Head of caudate nucleus (tissue), 42 donors: ENCODE data around the gene PEX6.
"Not testable (repeated sequence)": the region's sequence is repeated elsewhere in the genome, so short reads cannot be mapped to it uniquely, and the experiment has no call there.

Experiments used
- DNase-seq, 42 donors: peaks; one replicate each; pipeline versions ENCODE4 v3.0.0 to v3.0.0-alpha.2; 2020 to 2021; ENCODE audit warnings: mixed read lengths in 7 of 42
- intact Hi-C: fragments of 100-400 bp; cut with DNase I; formaldehyde crosslinking; loops from one replicate; pipeline ENCODE4 v1.15.0; 2022

The PEX6 gene

GRCh38 chr6:43005844-43006243 lies 26.9 kb upstream of the PEX6 start:
- intact Hi-C loops: no loop called here
- DNase-seq: no peak

- DNase-seq: no peak
- intact Hi-C loops: no loop called here
Measured at GRCh38 chr6:43001843-43002242, 22.9 kb upstream of the PEX6 start.

GRCh38 chr6:42998205-42998604 lies 19.2 kb upstream of the PEX6 start:
- DNase-seq, intact Hi-C loops: not testable (repeated sequence)

GRCh38 chr6:42996513-42996912 lies 17.5 kb upstream of the PEX6 start:
- intact Hi-C loops: no loop called here
- no peak for DNase-seq

- intact Hi-C loops: no loop called here
- DNase-seq: no peak
Measured at GRCh38 chr6:42993445-42993844, 14.5 kb upstream of the PEX6 start.

- no peak for DNase-seq
- intact Hi-C loops: no loop called here
Measured at GRCh38 chr6:42989923-42990322, 10.9 kb upstream of the PEX6 start.

- intact Hi-C loops: no loop called here
- DNase-seq: no peak
Measured at GRCh38 chr6:42988486-42989020, 9.6 kb upstream of the PEX6 start.

GRCh38 chr6:42987533-42988451 lies 8.8 kb upstream of the PEX6 start:
- intact Hi-C loops: no loop called here

GRCh38 chr6:42984924-42985475 lies 6.0 kb upstream of the PEX6 start:
- intact Hi-C loops: loop anchor here (2.0 kb wide), 1 partner anchor 30 kb away; the partner anchor contains the start of gene KLHDC3
- DNase-seq: no peak

More at GRCh38 chr6:42987533-42988451, 8.8 kb upstream of the PEX6 start:
- DNase-seq: peak in 14 of 42 donors; percentile 21 to 74 (median 40)

- intact Hi-C loops: loop anchor here (2.0 kb wide), 1 partner anchor 31 kb away; the partner anchor contains the start of gene KLHDC3
Measured at GRCh38 chr6:42984001-42984923, 5.3 kb upstream of the PEX6 start, which contains the start of gene PPP2R5D. TSS of gene PPP2R5D (plus strand) at chr6:42984570. CDS start at chr6:42984678, 108 bp downstream.

GRCh38 chr6:42981836-42982235 lies 2.9 kb upstream of the PEX6 start:
- intact Hi-C loops: no loop called here
- DNase-seq: no peak

More at GRCh38 chr6:42984001-42984923, 5.3 kb upstream of the PEX6 start, which contains the start of gene PPP2R5D:
- DNase-seq: peak; percentile 91 to 100 (median 99)

GRCh38 chr6:42979523-42980177 lies 669 bp upstream of the PEX6 start:
- intact Hi-C loops: no loop called here
- DNase-seq: peak in 4 of 42 donors; percentile 15 to 63 (median 28)

GRCh38 chr6:42978487-42978838 lies 518 bp downstream of the PEX6 start:
- intact Hi-C loops: no loop called here
- DNase-seq: peak in 1 of 42 donors; percentile 20

GRCh38 chr6:42974919-42975505 lies 4.0 kb downstream of the PEX6 start:
- no peak for DNase-seq
- intact Hi-C loops: no loop called here

GRCh38 chr6:42973926-42974325 lies 5.1 kb downstream of the PEX6 start:
- DNase-seq: no peak
- intact Hi-C loops: no loop called here

GRCh38 chr6:42971746-42972327 lies 7.1 kb downstream of the PEX6 start:
- DNase-seq: peak in 2 of 42 donors; percentile 9 to 25
- intact Hi-C loops: no loop called here

- intact Hi-C loops: no loop called here
- DNase-seq: peak in 13 of 42 donors; percentile 15 to 70 (median 41)
Measured at GRCh38 chr6:42970871-42971612, 7.9 kb downstream of the PEX6 start.
